A673 (cell line): ENCODE data around the gene HYDIN.
"Not testable (repeated sequence)": the region's sequence is repeated elsewhere in the genome, so short reads cannot be mapped to it uniquely, and the experiment has no call there.

Experiments used
- CTCF ChIP-seq: fragments of 300-800, 200-600 bp; sonication (generic); conservative IDR thresholded peaks from 2 replicates; pipeline ENCODE4 v1.5.1; 2017; ENCODE audit warnings: low read depth, mild to moderate bottlenecking, antibody characterized with exemption, low read length, moderate library complexity, mixed read lengths
- EZH2 ChIP-seq: fragments of 200-600 bp; sonication (generic); IDR thresholded peaks from 2 replicates; pipeline ENCODE4 v1.6.1; 2017; ENCODE audit warnings: borderline replicate concordance, low read depth, mild to moderate bottlenecking, mixed read lengths, antibody characterized with exemption, low read length; ENCODE audit not compliant: poor library complexity, severe bottlenecking

DNA sequence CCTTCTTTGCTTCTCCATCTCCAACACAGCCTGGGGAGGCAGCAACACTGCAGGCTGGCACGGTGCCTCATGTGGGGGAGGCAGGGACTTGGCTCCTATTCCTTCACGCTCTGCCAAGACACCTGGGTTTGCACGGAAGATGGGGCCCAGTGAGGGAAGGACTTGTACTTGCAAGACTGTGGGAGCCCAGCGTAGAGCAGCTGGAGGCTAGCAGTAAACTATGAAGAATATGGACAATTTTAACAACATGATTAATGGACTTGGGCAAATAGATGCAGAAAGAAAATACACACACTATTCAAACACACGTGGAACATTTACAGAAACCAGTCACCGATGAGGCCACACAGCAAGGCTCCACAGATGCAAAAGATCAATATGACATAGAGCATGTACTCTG is 308.4 kb downstream of the HYDIN start:
- not testable (repeated sequence) for TF ChIP-seq CTCF, EZH2
